GM19463 (cell line): Measurements from ENCODE around the gene ESR1.
"Not testable (repeated sequence)": the region's sequence is repeated elsewhere in the genome, so short reads cannot be mapped to it uniquely, and the experiment has no call there.

Experiments
- ATAC-seq: cut with Tn5 transposase; IDR thresholded peaks from one replicate; pipeline ENCODE4 v1.9.1; 2021; ENCODE audit warnings: mild to moderate bottlenecking, moderate library complexity; ENCODE audit not compliant: unreplicated experiment

The ESR1 gene

DNA sequence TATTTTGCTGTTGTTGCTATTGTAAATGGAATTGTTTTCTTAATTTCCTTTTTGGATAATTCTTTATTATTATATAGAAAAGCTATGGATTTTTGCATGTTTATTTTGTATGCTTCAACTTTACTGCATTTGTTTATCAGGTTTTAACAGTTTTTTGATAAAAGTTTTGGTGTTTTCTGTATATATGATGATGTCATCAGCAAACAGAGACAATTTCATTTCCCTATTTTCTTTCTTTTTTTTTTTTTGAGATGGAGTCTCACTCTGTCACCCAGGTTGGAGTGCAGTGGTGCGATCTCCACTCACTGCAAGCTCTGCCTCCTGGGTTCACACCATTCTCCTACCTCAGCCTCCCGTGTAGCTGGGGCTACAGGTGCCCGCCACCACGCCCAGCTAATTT, 156.9 kb downstream of the ESR1 start:
- ATAC-seq: not testable (repeated sequence)

DNA sequence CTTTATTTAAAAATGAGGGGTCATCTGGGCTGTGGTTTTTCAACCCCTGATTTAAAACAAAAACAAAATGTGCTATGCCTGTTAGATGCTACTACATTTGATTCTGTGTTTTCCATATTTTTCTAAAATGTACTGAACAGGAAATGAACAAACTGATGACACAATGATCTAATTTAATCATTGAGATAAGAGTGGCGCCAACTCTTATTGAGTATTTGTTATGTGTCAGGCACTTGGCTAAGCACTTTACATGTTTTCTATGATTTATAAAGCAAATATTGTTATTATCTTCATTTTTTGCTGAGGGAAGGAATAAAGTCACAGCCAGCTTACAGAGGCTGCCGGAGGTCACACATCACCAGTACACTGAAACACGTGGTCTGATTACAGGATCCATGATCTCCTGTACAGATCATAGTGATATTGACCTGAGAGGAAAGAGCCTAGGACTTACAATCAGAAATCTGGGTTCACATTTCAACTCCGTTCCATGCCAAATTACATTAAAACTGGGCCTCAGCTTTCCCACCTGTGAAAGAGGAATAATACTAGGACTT, 166.7 kb downstream of the ESR1 start:
- no peak for ATAC-seq

DNA sequence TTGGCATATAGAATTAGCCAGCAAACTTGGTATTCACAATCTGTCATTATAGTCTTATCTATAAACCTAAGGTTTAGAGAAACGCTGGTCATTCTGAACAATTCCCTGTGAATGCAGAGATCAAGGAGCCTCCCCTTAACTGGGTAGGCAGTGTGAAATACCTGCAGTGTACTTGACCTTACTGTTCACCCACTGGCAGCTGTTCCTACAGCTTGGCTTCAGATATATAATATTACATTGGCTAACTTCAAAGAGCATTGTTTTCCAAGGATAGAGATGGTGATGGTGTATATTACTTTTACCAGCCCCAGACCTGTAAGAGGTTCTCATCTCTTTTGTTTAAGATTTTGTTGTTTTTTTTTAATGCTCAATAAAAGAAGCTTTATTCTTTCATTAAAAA, 168.3 kb downstream of the ESR1 start:
- ATAC-seq: no peak

DNA sequence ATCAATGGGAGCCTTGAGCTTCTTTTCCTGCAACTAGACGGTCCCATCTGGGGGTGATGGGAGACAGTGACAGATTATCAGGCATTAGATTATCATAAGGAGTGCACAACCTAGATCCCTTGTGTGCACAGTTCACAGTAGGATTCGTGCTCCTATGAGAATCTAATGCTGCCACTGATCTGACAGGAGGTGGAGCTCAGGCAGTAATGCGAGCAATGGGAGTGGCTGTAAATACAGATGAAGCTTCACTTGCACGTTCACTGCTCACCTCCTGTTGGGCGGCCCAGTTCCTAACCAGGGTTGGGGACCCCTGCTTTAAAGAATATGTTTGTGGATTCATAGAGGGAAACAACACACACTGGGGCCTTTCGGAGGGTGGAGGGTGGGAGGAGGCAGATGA, 180.7 kb downstream of the ESR1 start:
- ATAC-seq: not testable (repeated sequence)

- no peak for ATAC-seq
These were observed 184.6 kb downstream of the ESR1 start for GRCh38 chr6:151992091-151992490.

GRCh38 chr6:151993364-151993763, 185.9 kb downstream of the ESR1 start:
- ATAC-seq: no peak

- no peak for ATAC-seq
These were observed 191.3 kb downstream of the ESR1 start for GRCh38 chr6:151998784-151999183.

DNA sequence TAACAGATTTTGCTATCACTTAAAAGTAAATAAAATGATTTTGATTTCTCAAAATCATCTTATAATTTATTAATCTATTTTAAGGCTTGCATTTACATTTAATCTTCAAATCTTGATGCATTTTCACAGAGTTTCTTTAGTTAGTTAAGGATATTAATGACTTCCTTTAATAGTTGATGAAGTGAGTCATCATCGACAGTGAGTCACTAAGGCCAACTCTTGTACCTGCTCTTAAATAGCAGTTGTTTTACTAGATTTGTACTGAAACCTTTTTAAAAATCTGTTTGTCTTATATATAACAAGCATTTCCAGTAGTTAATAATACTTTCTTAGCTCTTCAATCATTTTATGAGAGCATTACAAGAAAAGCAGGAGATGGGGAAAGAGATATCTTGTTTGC, 191.7 kb downstream of the ESR1 start:
- no peak for ATAC-seq

- no peak for ATAC-seq
These were observed 193.9 kb downstream of the ESR1 start for GRCh38 chr6:152001408-152001807.

- ATAC-seq: no peak
These were observed 194.8 kb downstream of the ESR1 start for GRCh38 chr6:152002306-152002705.

DNA sequence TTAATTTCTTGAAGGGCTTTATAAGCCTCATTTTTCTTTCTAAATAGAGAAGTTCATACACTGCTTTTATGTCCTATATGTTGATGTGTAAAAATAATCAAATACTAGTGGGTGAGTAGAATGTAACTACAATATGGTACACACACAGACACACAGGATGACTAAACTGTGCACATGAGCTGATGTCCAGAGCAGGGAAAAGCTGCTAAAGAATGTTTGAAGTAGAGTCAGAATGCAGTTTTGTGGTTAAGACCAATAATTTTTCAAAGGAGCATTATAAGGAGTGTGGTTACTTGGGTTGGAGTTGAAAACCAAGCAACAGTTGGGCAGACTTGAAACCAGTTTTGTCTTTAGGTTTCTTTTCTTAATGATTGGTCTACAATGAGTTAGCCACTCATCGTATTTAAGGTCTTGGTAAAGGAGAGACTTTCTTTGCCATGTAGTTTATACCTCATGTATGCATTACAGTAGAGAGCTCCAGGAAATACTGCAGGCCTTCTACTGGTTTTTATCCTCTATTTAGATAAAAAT, 196.6 kb downstream of the ESR1 start:
- no peak for ATAC-seq

DNA sequence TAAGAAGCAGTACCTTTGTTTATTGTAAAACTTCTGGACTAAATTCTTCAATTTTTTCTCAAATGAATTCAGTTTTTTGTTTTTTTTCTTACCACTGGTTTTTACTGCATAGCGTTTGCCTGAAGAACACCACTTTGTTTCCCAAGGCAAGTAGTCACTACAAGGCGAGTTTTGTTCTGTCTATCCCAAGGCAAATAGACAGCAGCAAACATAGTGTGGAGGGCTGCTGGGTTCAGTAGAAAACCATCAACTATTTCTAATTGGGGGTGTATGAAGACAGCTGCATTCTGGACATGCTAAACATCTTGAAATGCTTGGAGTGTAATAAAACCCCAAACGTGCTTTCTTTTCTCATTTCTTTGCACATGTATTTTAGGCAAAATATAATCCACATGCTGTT, 197.4 kb downstream of the ESR1 start:
- no peak for ATAC-seq

GRCh38 chr6:152008779-152009178, 201.3 kb downstream of the ESR1 start:
- ATAC-seq: no peak

- no peak for ATAC-seq
These were observed 204.7 kb downstream of the ESR1 start for GRCh38 chr6:152012227-152012626.

DNA sequence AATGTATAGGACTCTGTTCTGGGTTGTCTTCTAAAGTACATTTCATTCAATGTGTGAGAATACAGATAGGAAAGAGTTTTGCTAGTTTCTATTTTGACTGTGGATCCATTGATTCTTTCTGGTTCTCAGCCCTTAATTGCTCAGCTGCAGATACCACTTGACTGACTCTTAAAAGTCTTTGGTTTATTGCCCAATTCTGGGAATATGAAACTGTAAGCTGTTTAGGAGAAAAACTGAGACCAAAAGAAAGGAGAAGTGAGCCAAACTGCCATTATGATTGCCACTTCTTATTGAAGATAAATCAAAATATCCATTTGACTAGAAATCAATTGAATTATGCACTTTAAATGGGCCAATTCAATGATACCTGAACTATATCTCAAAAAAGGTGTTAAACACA, 211.4 kb downstream of the ESR1 start:
- ATAC-seq: no peak

GRCh38 chr6:152022303-152022702, 214.8 kb downstream of the ESR1 start:
- no peak for ATAC-seq

DNA sequence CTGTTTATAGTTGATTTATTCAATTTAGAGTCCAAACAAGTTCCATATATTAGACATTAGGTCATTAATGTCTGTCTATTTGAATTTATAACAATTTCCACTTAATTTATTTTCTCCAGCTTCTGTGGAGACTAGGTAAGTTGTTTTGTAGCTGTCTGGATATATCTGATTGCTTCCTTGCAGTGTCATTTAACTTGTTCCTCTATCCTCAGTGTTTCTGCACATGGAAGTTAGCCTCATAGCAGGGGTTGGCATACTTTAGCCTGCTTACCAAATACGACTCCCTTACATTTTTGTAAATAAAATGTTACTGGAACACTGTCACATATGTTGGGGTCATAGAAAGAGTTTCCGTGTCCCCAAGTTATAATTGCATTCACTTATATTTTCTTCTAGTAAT, 216.1 kb downstream of the ESR1 start:
- ATAC-seq: no peak

- no peak for ATAC-seq
These were observed 218.8 kb downstream of the ESR1 start for GRCh38 chr6:152026291-152026690.

- ATAC-seq: not testable (repeated sequence)
These were observed 219.3 kb downstream of the ESR1 start for GRCh38 chr6:152026744-152027143.

DNA sequence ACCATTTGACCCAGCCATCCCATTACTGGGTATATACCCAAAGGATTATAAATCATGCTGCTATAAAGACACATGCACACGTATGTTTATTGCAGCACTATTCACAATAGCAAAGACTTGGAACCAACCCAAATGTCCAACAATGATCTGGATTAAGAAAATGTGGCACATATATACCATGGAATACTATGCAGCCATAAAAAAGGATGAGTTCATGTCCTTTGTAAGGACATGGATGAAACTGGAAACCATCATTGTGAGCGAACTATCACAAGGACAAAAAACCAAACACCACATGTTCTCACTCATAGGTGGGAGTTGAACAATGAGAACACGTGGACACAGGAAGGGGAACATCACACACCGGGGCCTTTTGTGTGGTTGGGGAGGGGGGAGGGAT, 226.3 kb downstream of the ESR1 start:
- not testable (repeated sequence) for ATAC-seq

DNA sequence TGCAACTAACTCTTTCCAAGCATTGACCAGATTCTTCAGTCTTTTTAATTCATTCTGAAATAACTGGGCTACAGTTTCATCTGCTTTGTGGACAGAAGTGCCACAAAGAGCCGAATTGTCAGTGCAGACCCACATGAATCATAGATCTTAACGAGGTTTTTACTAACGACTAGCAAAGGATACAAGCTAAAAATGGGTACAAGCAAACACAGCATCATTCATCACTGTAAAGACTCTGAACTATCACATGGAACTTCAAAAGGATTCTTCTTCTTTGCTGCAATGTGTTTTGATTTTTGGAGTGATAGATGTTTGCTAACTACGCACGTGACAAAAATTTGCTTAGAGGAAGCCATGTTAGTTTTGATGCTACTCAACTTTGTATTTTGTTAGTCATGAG, 227.1 kb downstream of the ESR1 start:
- no peak for ATAC-seq

- ATAC-seq: no peak
These were observed 238.6 kb downstream of the ESR1 start for GRCh38 chr6:152046118-152046517.

GRCh38 chr6:152048921-152049320, 241.4 kb downstream of the ESR1 start:
- no peak for ATAC-seq
